Psoas muscle (tissue), 8 donors: Measurements from ENCODE around the gene AUTS2. TPM values are rescaled to one million over a fixed set of nuclear protein-coding genes. Genes with fewer than 3 reads are reported as not detected.

Experiments used
- ATAC-seq, 4 donors: fragments of 200-7000 bp; cut with Tn5 transposase; one replicate each; pipeline ENCODE4 v1.9.1; 2020; ENCODE audit warnings: moderate library complexity in 3 of 4, mild to moderate bottlenecking in 2 of 4
- DNase-seq, 2 donors: peaks; one replicate each; pipeline ENCODE4 v3.0.0-alpha.2; 2020
- H3K27ac ChIP-seq: fragments of 200-600 bp; one replicate; pipeline ENCODE4 v1.8.0; 2022
- H3K27me3 ChIP-seq, 3 donors: fragments of 200-600 bp in 1 of 3; one replicate each; pipeline versions ENCODE4 v1.6.1 to v1.8.0; 2013 to 2022; ENCODE audit warnings: low read length in 2 of 3, mild to moderate bottlenecking in 2 of 3, moderate library complexity in 1 of 3; ENCODE audit not compliant: insufficient read depth in 3 of 3
- H3K36me3 ChIP-seq, 2 donors: fragments of 200-600 bp in 1 of 2; one replicate each; pipeline versions ENCODE4 v1.6.1 to v1.8.0; 2013 to 2022; ENCODE audit warnings: low read depth in 1 of 2, mild to moderate bottlenecking in 1 of 2, moderate library complexity in 1 of 2; ENCODE audit not compliant: insufficient read depth in 1 of 2
- H3K4me1 ChIP-seq: fragments of 200-600 bp; one replicate; pipeline ENCODE4 v1.8.0; 2022
- H3K4me3 ChIP-seq: fragments of 200-600 bp; one replicate; pipeline ENCODE4 v1.8.0; 2022; ENCODE audit warnings: mild to moderate bottlenecking
- H3K9me3 ChIP-seq: fragments of 200-600 bp; one replicate; pipeline ENCODE4 v1.8.0; 2022
- WGBS, 3 donors: extraction: QIAGEN DNeasy Blood & Tissue Kit; methylation state at CpG; one replicate each; pipeline versions ENCODE4 v1.1.6 to v1.1.7; 2013; 5-methylcytosine and 5-hydroxymethylcytosine counted together
- intact Hi-C, 2 donors: fragments of 100-400 bp; cut with DNase I; formaldehyde crosslinking; loops; one replicate each; pipeline versions ENCODE4 v1.11.0 to v1.14.2; 2022
- polyA plus RNA-seq, 3 donors: library from polyadenylated mRNA; stranded (reverse); fragments of 200-250 nt; gene quantifications; one replicate each; pipeline ENCODE4 v1.2.3, GENCODE V29; 2013
- total RNA-seq, 4 donors: library from RNA; stranded (reverse); fragmentation: NEBNext Ultra II Directional in 2 of 4; extraction: Animal tissue kit (Norgen Biotek cat#: 25700) in 2 of 4; gene quantifications; one replicate each; pipeline versions ENCODE4 v1.2.1 to v1.2.4, GENCODE V29; 2021 to 2023
- TF ChIP-seq, protein P1 (sequence below): fragments of 200-600 bp; IDR thresholded peaks from one replicate; pipeline ENCODE4 v1.8.0; 2022; ENCODE audit warnings: antibody characterized with exemption
- donor health status: healthy with polysubstance abuse.
- donor health status: DM: no; HTN: no; CAD: no; lungs with moderate emphysema.
- donor health status: Bipolar disorder and iron deficiency.
- donor health status: healthy.
- donor health status: DM: yes; HTN: yes; CAD: no.
- donor health status: DM: no; HTN: no; CAD: no.
- donor health status: DM: no; HTN: no; CAD: no.
- donor health status: DM: yes; HTN: yes; CAD: no.

AUTS2 gene
- total and polyA plus RNA-seq, 7 donors: 5.0 to 33.5 (median 14.3) TPM

DNA sequence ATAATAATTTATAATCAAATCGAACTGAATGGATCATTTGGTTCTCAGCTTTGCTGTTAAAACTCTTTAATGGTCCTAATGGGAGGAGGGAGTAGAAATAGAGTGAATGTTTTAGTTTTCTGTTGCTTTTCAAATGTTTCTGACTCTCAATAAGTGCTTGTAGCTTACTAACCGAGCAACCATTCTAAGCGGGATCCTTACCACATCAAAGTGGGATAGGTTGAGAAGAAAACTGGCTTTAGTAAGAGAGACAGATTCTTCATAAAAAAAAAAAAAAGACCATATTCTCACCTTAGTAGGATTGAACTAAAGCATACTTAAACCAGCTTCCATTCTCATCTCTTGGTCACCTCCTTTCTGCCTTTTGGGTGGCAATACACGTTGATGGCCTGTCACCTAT lies 584.2 kb downstream of the AUTS2 start:
- WGBS, 3 donors: 93 to 95% (median 94%) methylated on average over 4 of the region's 4 CpGs

DNA sequence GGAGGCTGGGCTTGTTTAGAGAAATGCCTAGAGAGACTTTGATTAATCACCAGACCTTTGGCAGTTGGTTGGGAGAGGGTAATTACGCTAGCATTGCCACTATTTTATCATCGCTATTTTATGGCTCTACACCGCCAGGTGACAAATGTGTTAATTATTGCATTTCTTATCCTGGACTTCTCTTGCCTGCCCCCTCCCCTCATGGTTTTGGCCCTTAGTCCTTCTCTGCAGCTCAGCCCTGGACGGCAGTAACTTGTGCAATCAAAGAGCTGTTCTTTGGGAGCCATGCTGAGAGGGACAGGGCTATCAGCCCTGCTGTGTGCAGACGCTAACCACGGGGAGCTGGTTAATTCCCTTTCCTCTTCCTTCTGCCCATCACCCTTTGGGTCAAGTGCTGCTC lies 585.0 kb downstream of the AUTS2 start:
- intact Hi-C loops: no loop called here
- no peaks in the 10 kb centered on the region for H3K4me1 ChIP-seq
- TF ChIP-seq, protein P1, sequence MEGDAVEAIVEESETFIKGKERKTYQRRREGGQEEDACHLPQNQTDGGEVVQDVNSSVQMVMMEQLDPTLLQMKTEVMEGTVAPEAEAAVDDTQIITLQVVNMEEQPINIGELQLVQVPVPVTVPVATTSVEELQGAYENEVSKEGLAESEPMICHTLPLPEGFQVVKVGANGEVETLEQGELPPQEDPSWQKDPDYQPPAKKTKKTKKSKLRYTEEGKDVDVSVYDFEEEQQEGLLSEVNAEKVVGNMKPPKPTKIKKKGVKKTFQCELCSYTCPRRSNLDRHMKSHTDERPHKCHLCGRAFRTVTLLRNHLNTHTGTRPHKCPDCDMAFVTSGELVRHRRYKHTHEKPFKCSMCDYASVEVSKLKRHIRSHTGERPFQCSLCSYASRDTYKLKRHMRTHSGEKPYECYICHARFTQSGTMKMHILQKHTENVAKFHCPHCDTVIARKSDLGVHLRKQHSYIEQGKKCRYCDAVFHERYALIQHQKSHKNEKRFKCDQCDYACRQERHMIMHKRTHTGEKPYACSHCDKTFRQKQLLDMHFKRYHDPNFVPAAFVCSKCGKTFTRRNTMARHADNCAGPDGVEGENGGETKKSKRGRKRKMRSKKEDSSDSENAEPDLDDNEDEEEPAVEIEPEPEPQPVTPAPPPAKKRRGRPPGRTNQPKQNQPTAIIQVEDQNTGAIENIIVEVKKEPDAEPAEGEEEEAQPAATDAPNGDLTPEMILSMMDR: no peak
- no peaks in the 10 kb centered on the region for H3K9me3 ChIP-seq
- H3K27ac ChIP-seq: no peak overlapping the region
- 83 to 89% (median 87%) methylated on average over 6 of the region's 6 CpGs for WGBS, 3 donors
- DNase-seq (no peak), ATAC-seq (no peak)
- H3K27me3 ChIP-seq: peaks cover 0 to 2% (median 0%) of the 10 kb centered on the region in 3 donors
- no peak overlapping the region for H3K4me3 ChIP-seq
- H3K36me3 ChIP-seq: no peaks in the 10 kb centered on the region

More for the DNA sequence above, 584.2 kb downstream of the AUTS2 start:
- H3K4me1 ChIP-seq: no peaks in the 10 kb centered on the region
- no peak overlapping the region for H3K4me3 ChIP-seq
- DNase-seq (no peak), ATAC-seq (no peak)
- no peaks in the 10 kb centered on the region for H3K27me3 ChIP-seq
- TF ChIP-seq, protein P1: no peak
- H3K9me3 ChIP-seq: no peaks in the 10 kb centered on the region
- no peaks in the 10 kb centered on the region for H3K36me3 ChIP-seq
- no peak overlapping the region for H3K27ac ChIP-seq
- intact Hi-C loops: no loop called here

DNA sequence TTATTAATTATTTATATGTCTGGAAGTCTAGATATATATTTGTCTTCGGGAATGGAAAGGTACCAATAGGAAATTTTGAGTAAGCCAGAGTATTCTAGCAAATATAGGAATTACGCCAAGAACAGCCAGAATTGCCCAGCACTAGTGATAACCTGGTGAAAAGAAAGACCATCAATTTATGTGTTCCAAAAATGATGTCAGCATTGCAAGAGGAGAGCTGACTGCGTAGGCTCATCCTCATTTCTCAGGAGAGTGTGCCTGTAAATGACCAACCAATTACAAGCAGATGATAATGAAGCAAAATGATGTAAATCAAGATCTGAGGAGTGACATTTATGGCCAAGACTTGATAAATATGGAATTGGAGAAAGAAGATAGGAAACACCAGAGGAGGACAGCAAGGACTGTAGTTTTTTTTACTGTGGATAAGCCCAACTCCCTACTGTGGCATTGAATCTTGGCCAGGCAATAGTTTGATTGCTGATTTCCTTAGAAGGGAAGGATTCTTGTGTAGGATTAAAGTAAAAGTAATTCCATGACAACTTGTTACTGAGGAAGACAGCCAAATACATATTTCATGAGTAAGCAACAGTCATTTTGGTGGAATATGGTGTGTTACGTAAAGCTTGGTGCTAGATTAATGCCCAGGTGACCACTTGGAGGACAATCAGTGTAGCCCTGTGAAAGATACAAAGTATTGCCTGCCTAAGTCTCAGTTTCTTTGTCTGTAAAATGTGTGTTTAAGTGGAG lies 590.8 kb downstream of the AUTS2 start:
- Histone ChIP-seq H3K9me3 (peaks cover 5% of the 10 kb centered on the region), H3K36me3 (no peaks in the 10 kb centered on the region), H3K4me3 (no peak overlapping the region), H3K4me1 (no peaks in the 10 kb centered on the region), H3K27ac (no peak overlapping the region), H3K27me3 (peaks cover 0 to 2% (median 0%) of the 10 kb centered on the region in 3 donors)
- 97% methylated on average over 4 of the region's 4 CpGs for WGBS, 3 donors
- intact Hi-C loops: no loop called here
- ATAC-seq: no peak
- no peak for DNase-seq
- TF ChIP-seq, protein P1: no peak

DNA sequence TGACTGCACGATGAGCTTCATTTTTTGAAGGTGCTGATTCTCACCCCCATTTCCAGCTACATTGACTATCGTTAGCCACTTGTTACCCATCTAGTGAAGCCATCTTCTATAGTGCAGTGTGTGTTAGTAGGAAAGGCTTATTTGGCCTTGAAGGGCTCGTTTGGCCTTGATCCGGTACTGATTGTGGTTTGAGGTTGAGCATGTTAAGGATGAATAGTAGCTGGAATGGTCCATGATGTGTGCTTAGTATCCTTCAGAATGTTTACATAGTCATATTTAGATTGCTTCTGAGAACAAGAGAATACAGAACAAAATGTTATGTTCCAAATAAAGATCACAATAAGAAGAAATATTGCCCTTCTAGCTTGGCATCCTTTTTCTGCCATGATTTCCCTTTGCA lies 591.5 kb downstream of the AUTS2 start:
- 75 to 76% (median 75%) methylated on average over 4 of the region's 4 CpGs for WGBS, 3 donors
- intact Hi-C loops: loop anchor here in 1 of 2 donors (5.0 kb wide), 1 partner anchor 508 kb away; no protein-coding TSS in a partner anchor

More for the DNA sequence above, 591.5 kb downstream of the AUTS2 start:
- Histone ChIP-seq H3K27ac (no peak overlapping the region), H3K27me3 (peaks cover 0 to 2% (median 0%) of the 10 kb centered on the region in 3 donors), H3K4me3 (no peak overlapping the region), H3K9me3 (peaks cover 5% of the 10 kb centered on the region), H3K36me3 (no peaks in the 10 kb centered on the region), H3K4me1 (no peaks in the 10 kb centered on the region)
- ATAC-seq (no peak), DNase-seq (no peak)
- TF ChIP-seq, protein P1: no peak
